Neural progenitor cell (in vitro differentiated cells): ENCODE measurements around the gene RDX. TPM values are rescaled to one million over a fixed set of nuclear protein-coding genes. Genes with fewer than 3 reads are reported as not detected.

Source experiments
- DNase-seq: peaks from one replicate; pipeline ENCODE4 v3.0.0-alpha.2; 2016; ENCODE audit warnings: low spot score
- H2AFZ ChIP-seq: fragments of 200-600 bp; sonication (generic); replicated peaks from 2 replicates; pipeline ENCODE4 v1.6.1; 2016; ENCODE audit warnings: antibody characterized with exemption
- H3F3A ChIP-seq: fragments of 200-600 bp; sonication (generic); 2 replicates; pipeline ENCODE4 v1.6.1; 2016; ENCODE audit warnings: antibody characterized with exemption, low read depth
- H3K27ac ChIP-seq: fragments of 200-600 bp; sonication (generic); 2 replicates; pipeline ENCODE4 v1.5.1; 2016; ENCODE audit warnings: mild to moderate bottlenecking
- H3K27me3 ChIP-seq: fragments of 200-600 bp; sonication (generic); 2 replicates; pipeline ENCODE4 v1.6.1; 2016; ENCODE audit warnings: mild to moderate bottlenecking, moderate library complexity
- H3K36me3 ChIP-seq: fragments of 200-600 bp; sonication (generic); 2 replicates; pipeline ENCODE4 v1.5.1; 2016
- H3K4me1 ChIP-seq: fragments of 200-600 bp; sonication (generic); 2 replicates; pipeline ENCODE4 v1.6.1; 2016; ENCODE audit warnings: mixed run types
- H3K4me2 ChIP-seq: fragments of 200-600 bp; sonication (generic); 2 replicates; pipeline ENCODE4 v1.6.1; 2016
- H3K4me3 ChIP-seq: fragments of 200-600 bp; sonication (generic); 2 replicates; pipeline ENCODE4 v1.5.1; 2016
- H3K79me2 ChIP-seq: fragments of 200-600 bp; sonication (generic); 2 replicates; pipeline ENCODE4 v1.6.1; 2016; ENCODE audit warnings: low read depth
- H3K9ac ChIP-seq: fragments of 200-600 bp; sonication (generic); 2 replicates; pipeline ENCODE4 v1.6.1; 2016
- H3K9me3 ChIP-seq: fragments of 200-600 bp; sonication (generic); 2 replicates; pipeline ENCODE4 v1.5.1; 2016; ENCODE audit warnings: low read depth
- H4K20me1 ChIP-seq: fragments of 200-600 bp; sonication (generic); 2 replicates; pipeline ENCODE4 v1.6.1; 2016; ENCODE audit warnings: low read depth
- H3K27ac Mint-ChIP-seq: 3 replicates; pipeline ENCODE4 v1.8.0; 2021; ENCODE audit warnings: mixed read lengths
- H3K27me3 Mint-ChIP-seq: 2 replicates; pipeline ENCODE4 v1.8.0; 2022; ENCODE audit warnings: low read depth, mild to moderate bottlenecking, inconsistent platforms, moderate library complexity, mixed read lengths; ENCODE audit not compliant: insufficient read depth
- H3K36me3 Mint-ChIP-seq: 3 replicates; pipeline ENCODE4 v1.8.0; 2021; ENCODE audit warnings: mixed read lengths
- H3K4me1 Mint-ChIP-seq: 3 replicates; pipeline ENCODE4 v1.8.0; 2021; ENCODE audit warnings: mixed read lengths
- H3K4me3 Mint-ChIP-seq: 3 replicates; pipeline ENCODE4 v1.8.0; 2021; ENCODE audit warnings: mild to moderate bottlenecking, moderate library complexity, mixed read lengths
- H3K9me3 Mint-ChIP-seq: 3 replicates; pipeline ENCODE4 v1.8.0; 2020; ENCODE audit warnings: mixed read lengths
- CTCF ChIP-seq: fragments of 200-600 bp; sonication (generic); IDR thresholded peaks from 2 replicates; pipeline ENCODE4 v1.5.1; 2017; ENCODE audit warnings: antibody characterized with exemption, mild to moderate bottlenecking
- EZH2 ChIP-seq: fragments of 200-600 bp; sonication (generic); IDR thresholded peaks from 2 replicates; pipeline ENCODE4 v1.6.1; 2017; ENCODE audit warnings: antibody characterized with exemption, mild to moderate bottlenecking, moderate library complexity
- EZH2phosphoT487 ChIP-seq: fragments of 200-600 bp; sonication (generic); IDR thresholded peaks from 2 replicates; pipeline ENCODE4 v1.6.1; 2017; ENCODE audit warnings: antibody characterized with exemption
- total RNA-seq: library from RNA; depleted of rRNA; stranded (reverse); fragments of >200 nt; gene quantifications from 2 replicates; pipeline ENCODE4 v1.2.3, GENCODE V29; 2015; ENCODE audit warnings: low replicate concordance

The RDX gene
- total RNA-seq, 1 donor from 2014 or later: 199 TPM

- TF ChIP-seq CTCF (no peak), EZH2 (no peak), EZH2phosphoT487 (no peak)
- Histone ChIP-seq H2AFZ (no peak overlapping the region), H3K4me1 (no peaks in the 10 kb centered on the region), H3K9me3 (no peaks in the 10 kb centered on the region), H3K9ac (no peak overlapping the region), H3K36me3 (peaks cover 17% of the 10 kb centered on the region), H3K27me3 (no peaks in the 10 kb centered on the region), H3K4me3 (no peak overlapping the region), H3K27ac (no peak overlapping the region), H3K79me2 (peaks cover 89% of the 10 kb centered on the region), H3K4me2 (no peak overlapping the region), H3F3A (no peaks in the 10 kb centered on the region), H4K20me1 (peaks cover 91% of the 10 kb centered on the region)
- Mint-ChIP-seq H3K4me3 (no peak overlapping the region), H3K9me3 (peaks cover 37% of the 10 kb centered on the region), H3K27ac (no peak overlapping the region), H3K4me1 (peaks cover 3% of the 10 kb centered on the region), H3K27me3 (peaks cover 2% of the 10 kb centered on the region), H3K36me3 (peaks cover 72% of the 10 kb centered on the region)
- no peak for DNase-seq
Measured at GRCh38 chr11:110141812-110142211, 154.6 kb downstream of the RDX start.

- Histone ChIP-seq H4K20me1 (peaks cover 54% of the 10 kb centered on the region), H2AFZ (no peak overlapping the region), H3F3A (peaks cover 39% of the 10 kb centered on the region), H3K79me2 (peaks cover 90% of the 10 kb centered on the region), H3K9ac (no peak overlapping the region), H3K4me2 (peak overlapping the region; percentile 75), H3K4me3 (peak overlapping the region; percentile 56), H3K36me3 (peaks cover 12% of the 10 kb centered on the region), H3K9me3 (no peaks in the 10 kb centered on the region), H3K4me1 (peaks cover 41% of the 10 kb centered on the region), H3K27ac (peak overlapping the region; percentile 62), H3K27me3 (no peaks in the 10 kb centered on the region)
- Mint-ChIP-seq H3K9me3 (peaks cover 10% of the 10 kb centered on the region), H3K27ac (peak overlapping the region; percentile 48), H3K27me3 (no peaks in the 10 kb centered on the region), H3K4me3 (peak overlapping the region; percentile 82), H3K36me3 (peaks cover 29% of the 10 kb centered on the region), H3K4me1 (peaks cover 45% of the 10 kb centered on the region)
- peak; percentile 85 for DNase-seq
- TF ChIP-seq EZH2phosphoT487: no peak
- TF ChIP-seq EZH2: no peak
- TF ChIP-seq CTCF: no peak
Measured at GRCh38 chr11:110134110-110134509, 162.3 kb downstream of the RDX start.

- H3K4me1 ChIP-seq: peaks cover 49% of the 10 kb centered on the region
- H3K27me3 ChIP-seq: no peaks in the 10 kb centered on the region
- peaks cover 12% of the 10 kb centered on the region for H3K36me3 ChIP-seq
- Mint-ChIP-seq H3K4me3 (peak overlapping the region; percentile 82), H3K27me3 (no peaks in the 10 kb centered on the region), H3K27ac (peak overlapping the region; percentile 85), H3K4me1 (peaks cover 55% of the 10 kb centered on the region), H3K9me3 (peaks cover 10% of the 10 kb centered on the region), H3K36me3 (peaks cover 25% of the 10 kb centered on the region)
- peaks cover 48% of the 10 kb centered on the region for H3F3A ChIP-seq
- H3K79me2 ChIP-seq: peaks cover 85% of the 10 kb centered on the region
- TF ChIP-seq CTCF (no peak), EZH2 (no peak), EZH2phosphoT487 (no peak)
- H3K4me2 ChIP-seq: peak overlapping the region; percentile 75
- no peak overlapping the region for H3K9ac ChIP-seq
- no peak overlapping the region for H3K27ac ChIP-seq
- no peaks in the 10 kb centered on the region for H3K9me3 ChIP-seq
- peaks cover 44% of the 10 kb centered on the region for H4K20me1 ChIP-seq
- no peak for DNase-seq
- H2AFZ ChIP-seq: no peak overlapping the region
- peak overlapping the region; percentile 56 for H3K4me3 ChIP-seq
Measured at GRCh38 chr11:110133160-110133559, 163.3 kb downstream of the RDX start.
